H1 (cell line): ENCODE measurements around the gene ANKRD34B. TPM values are rescaled to one million over a fixed set of nuclear protein-coding genes. Genes with fewer than 3 reads are reported as not detected.

Experiments
- BRCA1 ChIP-seq: IDR thresholded peaks from 2 replicates; pipeline ENCODE4 v1.6.1; 2012; ENCODE audit warnings: low read depth, low read length, improper control_type of control experiment
- KDM4A ChIP-seq: IDR thresholded peaks from one replicate; pipeline ENCODE4 v1.7.1; 2012; ENCODE audit warnings: low read depth, mild to moderate bottlenecking, moderate library complexity, low read length, inconsistent platforms; ENCODE audit not compliant: severe bottlenecking
- SP2 ChIP-seq: IDR thresholded peaks from 2 replicates; pipeline ENCODE4 v1.6.1; 2012; ENCODE audit warnings: mild to moderate bottlenecking, low read length, inconsistent platforms
- SRF ChIP-seq: IDR thresholded peaks from 2 replicates; pipeline ENCODE4 v1.6.1; 2011; ENCODE audit warnings: mild to moderate bottlenecking, low read depth, low read length, moderate library complexity
- polyA plus RNA-seq, 7 experiments: library from polyadenylated mRNA; depleted of rRNA in 3 of 7; stranded (reverse) in 5 of 7; unstranded in 2 of 7; fragments of >200 nt in 5 of 7; fragments of 200-250 nt in 2 of 7; gene quantifications; 1 replicate in 5 of 7; 2 replicates in 1 of 7; 4 replicates in 1 of 7; pipeline versions ENCODE4 v1.2.1 to v1.2.3, GENCODE V29; 2011 to 2013; ENCODE audit warnings: missing spikeins in 2 of 7, mixed read lengths in 2 of 7
- total RNA-seq: library from RNA; stranded (reverse); fragmentation: NEBNext Ultra II Directional; extraction: Animal tissue kit (Norgen Biotek cat#: 25700); gene quantifications from 2 replicates; pipeline ENCODE4 v1.2.1, GENCODE V29; 2021
- TF ChIP-seq, protein P1 (sequence below): IDR thresholded peaks from 2 replicates; pipeline ENCODE4 v1.6.1; 2011; ENCODE audit warnings: low read length, improper control_type of control experiment

ANKRD34B gene
- total and polyA plus RNA-seq, 2 of the 8 experiments (the other 6 are each of a cell fraction or from before 2014, with no cell fraction given): 1.5 to 6.3 TPM

DNA sequence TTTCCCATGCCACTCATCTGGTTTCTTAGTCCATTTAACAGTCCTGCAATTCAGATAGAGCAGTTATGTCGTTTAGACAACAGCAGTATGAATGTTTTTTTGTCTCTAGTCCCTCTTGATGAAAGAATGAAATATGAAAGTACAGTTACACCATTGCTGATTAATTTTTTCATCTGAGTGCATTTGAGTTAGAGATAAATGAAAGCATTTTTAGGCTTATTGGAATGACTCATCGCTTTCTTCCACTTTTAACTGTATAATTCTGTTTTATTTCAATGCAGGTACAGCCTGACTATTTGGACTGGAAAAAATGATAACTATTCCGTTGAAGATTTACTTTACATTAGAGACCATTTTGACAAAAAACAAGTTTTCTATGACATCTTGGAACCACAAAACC is 28.7 kb downstream of the ANKRD34B start (continued):
- no peak for TF ChIP-seq BRCA1
- no peak for TF ChIP-seq SRF
- TF ChIP-seq, protein P1, sequence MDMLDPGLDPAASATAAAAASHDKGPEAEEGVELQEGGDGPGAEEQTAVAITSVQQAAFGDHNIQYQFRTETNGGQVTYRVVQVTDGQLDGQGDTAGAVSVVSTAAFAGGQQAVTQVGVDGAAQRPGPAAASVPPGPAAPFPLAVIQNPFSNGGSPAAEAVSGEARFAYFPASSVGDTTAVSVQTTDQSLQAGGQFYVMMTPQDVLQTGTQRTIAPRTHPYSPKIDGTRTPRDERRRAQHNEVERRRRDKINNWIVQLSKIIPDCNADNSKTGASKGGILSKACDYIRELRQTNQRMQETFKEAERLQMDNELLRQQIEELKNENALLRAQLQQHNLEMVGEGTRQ: no peak
- TF ChIP-seq SP2: no peak
- no peak for TF ChIP-seq KDM4A
